GM10248 (cell line): ENCODE measurements around the gene CAMKMT.

Source experiments
- CTCF ChIA-PET: fragments of 300-600 bp; sonication (Branson Sonifier 250); formaldehyde crosslinking; extraction: SDS; loops from one replicate; lab custom pipeline; 2021; ENCODE audit warnings: antibody characterized with exemption; lab: Yijun Ruan, JAX
- POLR2A ChIA-PET: fragments of 350-650 bp; sonication (Branson Sonifier 250); formaldehyde crosslinking; extraction: SDS; loops from one replicate; lab custom pipeline; 2020; ENCODE audit warnings: antibody characterized with exemption; lab: Yijun Ruan, JAX
- DNase-seq: peaks from one replicate; pipeline ENCODE4 v3.0.0; 2012; ENCODE audit errors: extremely low spot score
- TF ChIP-seq, protein P1 (sequence below): IDR thresholded peaks from 2 replicates; pipeline ENCODE4 v1.5.1; 2012; ENCODE audit warnings: mild to moderate bottlenecking, low read depth; ENCODE audit errors: extremely low read depth, missing control alignments, control extremely low read depth

The CAMKMT gene

DNA sequence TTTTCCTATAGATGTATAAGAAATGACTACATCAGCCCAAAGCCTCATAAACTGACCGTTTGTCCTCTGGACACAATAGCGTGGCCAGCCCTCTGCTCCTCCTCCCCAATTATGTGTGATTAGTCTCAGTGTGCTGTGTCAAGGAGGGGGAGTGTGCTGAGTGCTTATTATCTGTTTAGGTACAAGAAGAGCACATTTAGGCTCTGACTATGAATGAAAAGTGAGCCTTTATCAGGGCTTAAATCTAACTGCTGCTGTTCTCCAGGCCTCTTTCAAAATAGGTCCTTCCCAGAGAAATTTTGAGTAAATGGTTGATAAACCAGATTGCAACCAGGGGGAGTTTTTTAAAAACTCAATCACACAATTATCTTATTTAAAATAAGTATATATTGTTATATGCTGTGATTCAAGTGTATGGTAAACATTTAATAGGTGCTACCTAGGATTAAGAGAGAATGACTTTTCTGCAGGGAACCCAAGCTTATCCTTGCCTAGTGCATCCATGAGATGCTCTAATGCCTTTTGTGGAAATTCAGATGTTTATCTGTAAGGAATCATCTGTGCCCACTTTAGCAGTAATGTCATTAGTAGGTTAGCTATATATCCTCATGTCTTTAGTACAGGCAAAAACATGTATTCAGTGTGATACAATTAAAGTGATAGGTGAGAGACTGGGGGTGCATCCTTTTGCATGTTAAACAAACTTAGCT lies 411.1 kb downstream of the CAMKMT start:
- TF ChIP-seq, protein P1, sequence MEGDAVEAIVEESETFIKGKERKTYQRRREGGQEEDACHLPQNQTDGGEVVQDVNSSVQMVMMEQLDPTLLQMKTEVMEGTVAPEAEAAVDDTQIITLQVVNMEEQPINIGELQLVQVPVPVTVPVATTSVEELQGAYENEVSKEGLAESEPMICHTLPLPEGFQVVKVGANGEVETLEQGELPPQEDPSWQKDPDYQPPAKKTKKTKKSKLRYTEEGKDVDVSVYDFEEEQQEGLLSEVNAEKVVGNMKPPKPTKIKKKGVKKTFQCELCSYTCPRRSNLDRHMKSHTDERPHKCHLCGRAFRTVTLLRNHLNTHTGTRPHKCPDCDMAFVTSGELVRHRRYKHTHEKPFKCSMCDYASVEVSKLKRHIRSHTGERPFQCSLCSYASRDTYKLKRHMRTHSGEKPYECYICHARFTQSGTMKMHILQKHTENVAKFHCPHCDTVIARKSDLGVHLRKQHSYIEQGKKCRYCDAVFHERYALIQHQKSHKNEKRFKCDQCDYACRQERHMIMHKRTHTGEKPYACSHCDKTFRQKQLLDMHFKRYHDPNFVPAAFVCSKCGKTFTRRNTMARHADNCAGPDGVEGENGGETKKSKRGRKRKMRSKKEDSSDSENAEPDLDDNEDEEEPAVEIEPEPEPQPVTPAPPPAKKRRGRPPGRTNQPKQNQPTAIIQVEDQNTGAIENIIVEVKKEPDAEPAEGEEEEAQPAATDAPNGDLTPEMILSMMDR = no peak
- DNase-seq = no peak
- ChIA-PET POLR2A (no interaction called here), CTCF (interaction anchor here (1.4 kb wide), 1 partner anchor 11 kb away, joined by 3 read pairs; no protein-coding TSS in a partner anchor)

DNA sequence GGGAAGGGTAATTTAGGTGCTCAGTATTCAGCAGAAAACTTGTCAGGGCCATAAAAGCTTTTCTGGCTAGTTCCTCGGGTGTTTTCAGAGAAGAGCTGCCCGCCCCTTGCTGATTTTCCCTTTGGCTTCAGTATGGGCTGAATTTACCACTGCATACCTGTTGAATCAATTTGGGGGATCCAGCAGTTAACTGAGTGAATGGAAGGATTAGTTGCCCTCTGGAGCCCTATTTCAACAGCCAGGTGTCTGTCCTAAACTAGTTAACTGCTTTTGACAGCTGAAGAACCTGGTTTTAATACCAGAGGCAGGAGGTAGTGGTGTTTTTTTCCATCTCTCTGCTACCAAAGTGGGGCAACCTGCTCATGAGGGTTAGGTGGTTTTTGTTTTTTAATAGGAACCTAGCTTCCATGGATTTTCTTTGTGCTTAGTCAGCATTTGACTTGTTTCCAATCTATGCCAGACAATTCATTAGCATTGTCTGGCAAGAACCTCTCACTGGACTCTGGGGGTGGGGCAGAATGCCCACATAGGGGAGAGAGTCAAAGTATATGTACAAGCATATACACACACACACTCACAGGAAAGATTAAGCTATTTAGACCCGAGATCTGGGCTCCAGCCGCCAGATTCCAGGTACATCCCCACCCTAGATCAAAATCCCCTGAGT lies 413.2 kb downstream of the CAMKMT start:
- TF ChIP-seq, protein P1 = no peak
- ChIA-PET POLR2A (no interaction called here), CTCF (interaction anchor here (0.8 to 1.3 kb wide), 4 partner anchors 11 to 130 kb away, joined by 3 to 4 read pairs (median 3); no protein-coding TSS in a partner anchor)
- DNase-seq = no peak

DNA sequence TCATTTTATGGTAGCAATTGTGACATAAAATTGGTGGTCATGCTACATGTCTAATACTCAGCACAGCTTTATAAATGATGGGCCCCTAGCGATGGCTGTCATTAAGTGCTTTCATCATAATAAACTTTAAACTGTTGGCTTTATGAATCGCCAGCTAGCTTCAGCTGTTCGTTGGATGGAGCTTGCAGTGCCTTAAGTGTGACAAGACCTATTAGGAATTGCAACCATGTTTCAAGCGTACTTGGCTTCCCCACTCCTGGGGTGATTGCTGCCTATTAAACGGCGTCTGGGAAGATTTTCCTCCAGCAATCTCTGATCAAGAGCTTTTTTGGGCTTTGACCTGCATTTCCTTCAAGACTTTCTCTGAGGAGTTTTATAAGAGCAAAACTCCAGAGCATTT lies 415.3 kb downstream of the CAMKMT start:
- no peak for DNase-seq
- ChIA-PET CTCF (no interaction called here), POLR2A (no interaction called here)
- TF ChIP-seq, protein P1 = no peak

DNA sequence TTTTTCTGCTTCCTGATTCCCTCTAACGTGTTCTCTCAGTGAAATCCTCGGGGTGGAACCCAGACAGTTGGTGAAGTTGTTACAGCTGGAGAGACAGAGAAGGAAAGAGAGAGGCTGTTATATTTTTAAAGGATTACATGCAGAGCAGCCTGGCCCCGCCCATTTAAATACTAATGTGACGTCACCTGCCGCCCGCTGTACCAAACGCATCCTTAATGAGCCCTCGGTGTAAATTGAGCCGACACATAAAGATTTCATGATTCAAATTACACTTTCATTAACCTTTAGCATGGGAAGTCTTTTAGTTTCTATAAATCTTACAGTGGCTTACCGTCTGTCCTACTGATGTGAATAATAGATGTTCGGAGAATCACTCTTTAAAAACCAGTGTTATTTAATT lies 415.8 kb downstream of the CAMKMT start:
- CTCF ChIA-PET = no interaction called here
- peak; percentile 24 for DNase-seq
- TF ChIP-seq, protein P1 = no peak
- POLR2A ChIA-PET = no interaction called here

DNA sequence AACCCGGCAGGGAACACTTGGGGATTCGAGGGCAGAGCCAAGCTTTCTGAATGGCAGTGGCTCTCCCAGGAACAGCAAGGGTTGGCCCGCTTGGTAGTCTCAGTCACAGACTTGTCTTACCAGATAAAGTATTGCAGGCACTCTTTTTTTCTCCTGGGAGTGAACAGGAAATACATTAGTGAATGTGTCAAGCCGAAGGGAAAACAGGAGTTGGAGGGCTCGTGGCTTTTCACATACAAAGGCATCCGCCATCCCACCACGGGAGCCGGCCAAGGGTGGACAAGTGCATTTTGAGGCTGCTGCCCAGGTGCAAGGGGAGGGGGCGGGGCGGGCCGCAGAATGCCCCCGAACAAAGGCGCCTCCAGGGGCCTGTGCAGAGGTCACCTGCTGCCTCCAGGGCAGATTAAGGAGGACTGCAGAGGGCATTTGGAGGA lies 416.5 kb downstream of the CAMKMT start:
- no peak for DNase-seq
- ChIA-PET CTCF (no interaction called here), POLR2A (no interaction called here)
- TF ChIP-seq, protein P1 = no peak

DNA sequence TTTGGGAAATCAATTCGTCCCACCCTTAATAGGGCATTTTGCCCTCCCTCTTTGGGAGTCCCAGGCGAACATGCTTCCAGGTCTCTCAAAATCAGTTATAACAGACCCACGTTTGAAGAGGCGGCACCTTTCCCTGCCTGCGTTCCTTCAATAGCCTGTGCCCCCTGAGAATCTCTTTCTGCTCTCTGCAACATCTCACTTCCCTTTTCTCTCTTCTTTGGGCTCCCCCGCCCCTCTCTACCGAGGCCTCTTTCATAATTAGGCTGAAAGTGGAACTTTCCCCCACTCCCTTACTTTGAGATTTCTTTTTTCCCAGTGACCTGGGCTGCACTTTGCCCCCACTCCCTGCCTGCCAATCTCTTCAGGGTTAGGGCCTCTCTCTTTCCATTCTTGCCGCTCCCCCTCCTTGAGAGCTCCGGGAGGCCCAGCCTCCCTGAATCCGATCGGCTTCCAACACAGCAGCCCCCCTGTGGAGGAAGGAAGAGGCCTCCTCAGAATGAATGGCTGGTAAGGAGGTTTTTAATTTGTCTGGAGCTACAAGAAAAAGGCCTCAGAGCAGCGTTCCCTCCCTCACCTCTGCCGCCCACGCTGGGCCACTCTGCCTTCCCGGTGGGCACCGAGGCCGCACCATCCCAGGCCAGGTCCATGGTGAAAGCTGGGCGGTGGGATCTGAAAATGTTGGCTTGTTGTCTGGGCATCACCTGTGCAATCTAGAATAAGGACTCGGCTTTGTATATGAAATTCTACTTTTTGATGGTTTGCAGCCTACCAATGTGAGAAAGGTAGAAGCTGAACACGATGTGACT lies 417.1 kb downstream of the CAMKMT start:
- POLR2A ChIA-PET = no interaction called here
- CTCF ChIA-PET = interaction anchor here (1.0 to 2.2 kb wide), 6 partner anchors 9 to 299 kb away, joined by 4 to 7 read pairs (median 4); no protein-coding TSS in a partner anchor
- TF ChIP-seq, protein P1 = no peak
- peak; percentile 92 for DNase-seq
